Cardiac muscle cell (in vitro differentiated cells and primary cell): Measurements from ENCODE around the gene ADGRL3. TPM values are rescaled to one million over a fixed set of nuclear protein-coding genes. Genes with fewer than 3 reads are reported as not detected.

Experiments
- DNase-seq, 2 donors: peaks; one replicate each; pipeline versions ENCODE4 v3.0.0 to v3.0.0-alpha.2; 2010 to 2017; ENCODE audit warnings: low read depth in 1 of 2, low spot score in 1 of 2
- H3K27ac ChIP-seq: fragments of 200-600 bp; sonication (generic); 2 replicates; pipeline ENCODE4 v1.5.1; 2016
- H3K27me3 ChIP-seq: fragments of 200-600 bp; sonication (generic); 2 replicates; pipeline ENCODE4 v1.6.0; 2016; ENCODE audit warnings: control low read depth
- H3K36me3 ChIP-seq: fragments of 200-600 bp; sonication (generic); 2 replicates; pipeline ENCODE4 v1.5.1; 2016; ENCODE audit warnings: control low read depth
- H3K4me1 ChIP-seq: fragments of 200-600 bp; sonication (generic); 2 replicates; pipeline ENCODE4 v1.8.1; 2017; ENCODE audit warnings: low read depth, mild to moderate bottlenecking, mixed run types
- H3K4me3 ChIP-seq: fragments of 200-600 bp; sonication (generic); 2 replicates; pipeline ENCODE4 v1.5.1; 2016; ENCODE audit warnings: mild to moderate bottlenecking
- H3K9me3 ChIP-seq: fragments of 200-600 bp; sonication (generic); 2 replicates; pipeline ENCODE4 v1.5.1; 2017; ENCODE audit warnings: low read depth, mild to moderate bottlenecking, control low read depth
- polyA plus RNA-seq: library from polyadenylated mRNA; unstranded; fragments of >200 nt; fragmentation: Nextera tagmentation; extraction: Ambion mirVana; gene quantifications from 2 replicates; pipeline ENCODE4 v1.2.1, GENCODE V29; 2016
- total RNA-seq: library from RNA; depleted of rRNA; stranded (reverse); fragments of >200 nt; gene quantifications from 2 replicates; pipeline ENCODE4 v1.2.3, GENCODE V29; 2016
- TF ChIP-seq, protein P1 (sequence below): IDR thresholded peaks from 2 replicates; pipeline ENCODE4 v1.5.1; 2012; ENCODE audit warnings: low read depth, mild to moderate bottlenecking, low read length

Gene ADGRL3
- total and polyA plus RNA-seq, 2 experiments from 2014 or later = 2.4 to 4.8 TPM

DNA sequence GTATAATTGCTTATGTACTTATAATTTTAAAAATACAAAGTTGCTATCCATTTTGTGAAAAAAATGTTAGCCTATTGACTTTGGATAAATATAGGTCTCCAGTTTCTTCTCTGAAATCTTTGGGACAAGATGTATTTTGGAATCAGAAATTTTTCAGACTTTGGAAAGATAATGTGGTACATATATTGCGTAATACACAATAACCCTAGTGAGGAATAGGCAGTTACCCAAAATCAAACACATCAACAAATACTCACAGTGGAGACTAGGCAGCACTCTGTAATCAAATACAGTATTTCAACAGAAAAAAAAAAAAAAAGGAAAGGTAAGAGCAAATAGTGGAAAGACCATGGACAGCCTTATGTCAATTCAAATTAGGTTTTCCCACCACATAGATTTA lies 796.8 kb downstream of the ADGRL3 start:
- Histone ChIP-seq H3K4me1 (no peaks in the 10 kb centered on the region), H3K4me3 (no peak overlapping the region), H3K36me3 (no peaks in the 10 kb centered on the region), H3K27ac (no peak overlapping the region), H3K27me3 (no peaks in the 10 kb centered on the region), H3K9me3 (no peaks in the 10 kb centered on the region)
- DNase-seq = no peak
- TF ChIP-seq, protein P1, sequence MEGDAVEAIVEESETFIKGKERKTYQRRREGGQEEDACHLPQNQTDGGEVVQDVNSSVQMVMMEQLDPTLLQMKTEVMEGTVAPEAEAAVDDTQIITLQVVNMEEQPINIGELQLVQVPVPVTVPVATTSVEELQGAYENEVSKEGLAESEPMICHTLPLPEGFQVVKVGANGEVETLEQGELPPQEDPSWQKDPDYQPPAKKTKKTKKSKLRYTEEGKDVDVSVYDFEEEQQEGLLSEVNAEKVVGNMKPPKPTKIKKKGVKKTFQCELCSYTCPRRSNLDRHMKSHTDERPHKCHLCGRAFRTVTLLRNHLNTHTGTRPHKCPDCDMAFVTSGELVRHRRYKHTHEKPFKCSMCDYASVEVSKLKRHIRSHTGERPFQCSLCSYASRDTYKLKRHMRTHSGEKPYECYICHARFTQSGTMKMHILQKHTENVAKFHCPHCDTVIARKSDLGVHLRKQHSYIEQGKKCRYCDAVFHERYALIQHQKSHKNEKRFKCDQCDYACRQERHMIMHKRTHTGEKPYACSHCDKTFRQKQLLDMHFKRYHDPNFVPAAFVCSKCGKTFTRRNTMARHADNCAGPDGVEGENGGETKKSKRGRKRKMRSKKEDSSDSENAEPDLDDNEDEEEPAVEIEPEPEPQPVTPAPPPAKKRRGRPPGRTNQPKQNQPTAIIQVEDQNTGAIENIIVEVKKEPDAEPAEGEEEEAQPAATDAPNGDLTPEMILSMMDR = no peak

DNA sequence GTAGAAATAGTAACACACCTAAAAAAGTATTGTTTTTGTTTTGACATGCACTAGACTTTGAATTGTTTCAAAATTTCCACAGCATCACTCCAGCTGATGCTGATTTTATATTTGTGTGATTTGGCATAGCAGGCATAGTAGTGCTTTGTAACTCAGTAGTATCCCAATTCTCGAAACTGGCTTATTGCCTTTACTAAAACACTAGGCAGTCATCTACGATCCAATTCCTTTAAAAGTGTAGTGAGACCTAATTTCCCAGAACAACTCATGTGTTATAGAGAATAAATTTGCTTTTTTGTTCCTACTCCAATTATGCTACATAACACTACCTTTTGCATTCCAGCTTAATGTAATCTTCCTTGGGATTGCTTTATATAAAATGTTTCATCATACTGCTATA lies 797.7 kb downstream of the ADGRL3 start:
- no peak for DNase-seq
- H3K4me3 ChIP-seq = no peak overlapping the region
- TF ChIP-seq, protein P1 = no peak
- H3K27ac ChIP-seq = no peak overlapping the region
- H3K4me1 ChIP-seq = no peaks in the 10 kb centered on the region
- H3K36me3 ChIP-seq = no peaks in the 10 kb centered on the region
- H3K27me3 ChIP-seq = no peaks in the 10 kb centered on the region
- H3K9me3 ChIP-seq = no peaks in the 10 kb centered on the region

DNA sequence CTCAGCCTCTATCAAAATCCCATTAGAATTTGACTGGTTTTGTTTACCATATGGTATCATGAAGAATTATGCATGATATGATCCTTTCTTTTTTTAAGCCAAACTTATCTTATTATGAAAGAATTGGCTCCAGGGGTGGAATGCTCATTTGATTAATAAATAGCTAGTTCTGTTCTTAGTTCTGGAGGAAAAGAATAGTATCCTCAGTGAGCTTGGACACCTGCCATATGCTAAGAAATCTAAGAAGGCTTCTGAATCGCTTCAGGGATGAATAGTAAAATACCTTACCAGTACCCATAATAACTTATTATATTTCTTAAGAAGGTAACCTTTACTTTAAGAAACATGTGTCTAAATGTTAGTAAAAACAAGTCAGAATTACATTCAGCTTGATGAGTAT lies 803.6 kb downstream of the ADGRL3 start:
- TF ChIP-seq, protein P1 = no peak

DNA sequence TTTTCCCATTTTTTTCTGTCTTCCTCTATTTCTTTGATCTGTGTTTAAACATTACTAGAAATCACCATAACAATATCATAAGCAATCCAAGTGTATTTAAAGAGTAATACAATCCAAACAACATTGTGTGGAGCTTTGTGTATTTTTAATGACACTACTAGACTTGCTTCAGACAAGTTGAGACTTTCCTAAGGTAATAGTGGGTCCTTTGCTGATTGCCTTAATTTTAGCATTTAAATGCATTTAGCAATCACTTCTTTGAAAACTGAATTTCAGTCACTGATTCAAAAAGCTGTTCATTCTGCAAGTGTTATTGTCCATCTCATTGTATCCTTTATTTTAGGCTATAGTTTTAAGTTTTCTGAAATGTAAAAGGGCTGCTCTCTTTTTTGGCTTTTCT lies 804.8 kb downstream of the ADGRL3 start:
- Histone ChIP-seq H3K4me1 (no peaks in the 10 kb centered on the region), H3K4me3 (no peak overlapping the region), H3K36me3 (no peaks in the 10 kb centered on the region), H3K27me3 (no peaks in the 10 kb centered on the region), H3K9me3 (no peaks in the 10 kb centered on the region), H3K27ac (no peak overlapping the region)
- TF ChIP-seq, protein P1 = no peak
- no peak for DNase-seq

More for the DNA sequence above, 803.6 kb downstream of the ADGRL3 start:
- Histone ChIP-seq H3K36me3 (no peaks in the 10 kb centered on the region), H3K4me1 (no peaks in the 10 kb centered on the region), H3K4me3 (no peak overlapping the region), H3K9me3 (no peaks in the 10 kb centered on the region), H3K27ac (no peak overlapping the region), H3K27me3 (no peaks in the 10 kb centered on the region)
- no peak for DNase-seq

DNA sequence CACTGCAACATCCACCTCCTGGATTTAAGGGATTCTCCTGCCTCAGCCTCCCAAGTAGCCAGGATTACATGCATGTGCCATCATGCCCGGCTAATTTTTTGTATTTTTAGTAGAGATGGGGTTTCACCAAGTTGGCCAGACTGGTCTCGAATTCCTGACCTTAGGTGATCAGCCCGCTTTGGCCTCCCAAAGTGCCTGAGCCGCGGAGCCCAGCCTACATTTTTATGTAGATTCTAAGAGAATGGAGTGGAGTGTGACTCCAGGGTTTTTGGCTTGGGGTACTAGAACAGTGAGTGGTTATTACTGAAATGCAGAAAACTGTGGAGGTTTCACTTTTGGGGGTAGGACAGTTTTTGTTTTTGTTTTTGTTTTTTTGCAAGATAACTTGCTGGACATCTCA lies 806.0 kb downstream of the ADGRL3 start:
- Histone ChIP-seq H3K4me1 (no peaks in the 10 kb centered on the region), H3K4me3 (no peak overlapping the region), H3K9me3 (no peaks in the 10 kb centered on the region), H3K27ac (no peak overlapping the region), H3K36me3 (no peaks in the 10 kb centered on the region), H3K27me3 (no peaks in the 10 kb centered on the region)
- no peak for DNase-seq
- TF ChIP-seq, protein P1 = no peak
